Stimulated activated CD8-positive, alpha-beta memory T cell treated with anti-CD3 and anti-CD28 coated beads, Interleukin-7, amount 100 ng/mL, for 1 hour (primary cell): ENCODE measurements around the gene ATP5PO.
"Not testable (repeated sequence)": the region's sequence is repeated elsewhere in the genome, so short reads cannot be mapped to it uniquely, and the experiment has no call there.

ENCODE experiments used
- DNase-seq, 2 donors: peaks; one replicate each; pipeline ENCODE4 v3.0.0-alpha.2; 2020; ENCODE audit warnings: low read depth in 2 of 2

The ATP5PO gene

GRCh38 chr21:33940881-33941245, 25.3 kb upstream of the ATP5PO start:
- no peak for DNase-seq

- no peak for DNase-seq
These were observed 24.7 kb upstream of the ATP5PO start for GRCh38 chr21:33940164-33940880.

- DNase-seq, result no peak
These were observed 23.6 kb upstream of the ATP5PO start for GRCh38 chr21:33939226-33939625.

- DNase-seq, result no peak
These were observed 22.8 kb upstream of the ATP5PO start for GRCh38 chr21:33938381-33938780.

GRCh38 chr21:33937931-33938339, 22.3 kb upstream of the ATP5PO start:
- DNase-seq, result no peak

GRCh38 chr21:33937146-33937545, 21.5 kb upstream of the ATP5PO start:
- no peak for DNase-seq

- no peak for DNase-seq
These were observed 20.9 kb upstream of the ATP5PO start for GRCh38 chr21:33936301-33937038.

- no peak for DNase-seq
These were observed 17.1 kb upstream of the ATP5PO start for GRCh38 chr21:33932731-33933130.

GRCh38 chr21:33931799-33932390, 16.3 kb upstream of the ATP5PO start:
- no peak for DNase-seq

GRCh38 chr21:33931052-33931798, 15.6 kb upstream of the ATP5PO start:
- DNase-seq, result peak in 1 of 2 donors; percentile 27

- DNase-seq, result not testable (repeated sequence)
These were observed 10.6 kb upstream of the ATP5PO start for GRCh38 chr21:33926248-33926647.

- no peak for DNase-seq
These were observed 9.1 kb upstream of the ATP5PO start for GRCh38 chr21:33924766-33925100.

- DNase-seq, result peak; percentile 75 to 93
These were observed 8.6 kb upstream of the ATP5PO start for GRCh38 chr21:33924079-33924765.

GRCh38 chr21:33917421-33917820, 1.8 kb upstream of the ATP5PO start:
- no peak for DNase-seq

- no peak for DNase-seq
These were observed 580 bp upstream of the ATP5PO start for GRCh38 chr21:33916200-33916567.

- DNase-seq, result no peak
These were observed 1.4 kb downstream of the ATP5PO start for GRCh38 chr21:33914188-33914587.

GRCh38 chr21:33909756-33910155, 5.8 kb downstream of the ATP5PO start:
- no peak for DNase-seq

GRCh38 chr21:33908760-33909159, 6.8 kb downstream of the ATP5PO start:
- DNase-seq, result no peak

- no peak for DNase-seq
These were observed 11.6 kb downstream of the ATP5PO start for GRCh38 chr21:33904041-33904440.

GRCh38 chr21:33902349-33902748, 13.3 kb downstream of the ATP5PO start:
- DNase-seq, result no peak

GRCh38 chr21:33901412-33902288, 14.0 kb downstream of the ATP5PO start:
- no peak for DNase-seq
